ENCODE data around the gene WNT3.

DNA sequence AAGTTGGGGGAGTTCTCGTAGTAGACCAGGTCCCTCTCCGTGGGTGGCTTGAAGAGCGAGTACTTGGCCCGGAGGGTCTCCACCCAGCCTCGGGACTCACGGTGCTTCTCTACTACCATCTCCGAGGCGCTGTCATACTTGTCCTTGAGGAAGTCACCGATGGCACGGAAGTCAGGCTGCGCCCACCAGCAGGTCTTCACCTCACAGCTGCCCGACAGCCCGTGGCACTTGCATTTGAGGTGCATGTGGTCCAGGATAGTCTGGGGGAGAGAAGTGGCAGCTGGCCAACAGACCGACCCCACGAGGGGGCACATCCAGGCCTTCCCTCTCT, 50.0 kb downstream of the WNT3 start:
- TF ChIP-seq, protein P1, sequence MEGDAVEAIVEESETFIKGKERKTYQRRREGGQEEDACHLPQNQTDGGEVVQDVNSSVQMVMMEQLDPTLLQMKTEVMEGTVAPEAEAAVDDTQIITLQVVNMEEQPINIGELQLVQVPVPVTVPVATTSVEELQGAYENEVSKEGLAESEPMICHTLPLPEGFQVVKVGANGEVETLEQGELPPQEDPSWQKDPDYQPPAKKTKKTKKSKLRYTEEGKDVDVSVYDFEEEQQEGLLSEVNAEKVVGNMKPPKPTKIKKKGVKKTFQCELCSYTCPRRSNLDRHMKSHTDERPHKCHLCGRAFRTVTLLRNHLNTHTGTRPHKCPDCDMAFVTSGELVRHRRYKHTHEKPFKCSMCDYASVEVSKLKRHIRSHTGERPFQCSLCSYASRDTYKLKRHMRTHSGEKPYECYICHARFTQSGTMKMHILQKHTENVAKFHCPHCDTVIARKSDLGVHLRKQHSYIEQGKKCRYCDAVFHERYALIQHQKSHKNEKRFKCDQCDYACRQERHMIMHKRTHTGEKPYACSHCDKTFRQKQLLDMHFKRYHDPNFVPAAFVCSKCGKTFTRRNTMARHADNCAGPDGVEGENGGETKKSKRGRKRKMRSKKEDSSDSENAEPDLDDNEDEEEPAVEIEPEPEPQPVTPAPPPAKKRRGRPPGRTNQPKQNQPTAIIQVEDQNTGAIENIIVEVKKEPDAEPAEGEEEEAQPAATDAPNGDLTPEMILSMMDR (IDR thresholded peaks at IDR 0.05) = no peak
- TF ChIP-seq POLR2A (IDR thresholded peaks at IDR 0.05) = no peak

All from uterus (tissue), 2 donors.